Astrocyte (in vitro differentiated cells and primary cell): ENCODE results near the gene CLEC3B. TPM values are rescaled to one million over a fixed set of nuclear protein-coding genes. Genes with fewer than 3 reads are reported as not detected.
"Not testable (repeated sequence)": the region's sequence is repeated elsewhere in the genome, so short reads cannot be mapped to it uniquely, and the experiment has no call there.

ENCODE experiments used
- DNase-seq: peaks from one replicate; pipeline ENCODE4 v3.0.0-alpha.2; 2010; ENCODE audit warnings: low read depth
- FAIRE-seq: peaks from 2 replicates; lab custom pipeline; 2011; peaks lifted over from hg19 to GRCh38; lab: Jason Lieb, UNC
- H2AFZ ChIP-seq: 2 replicates; pipeline ENCODE4 v1.6.0; 2012; ENCODE audit warnings: low read depth, low read length, inconsistent platforms
- H3K27ac ChIP-seq: 2 replicates; pipeline ENCODE4 v1.5.1; 2011; ENCODE audit warnings: low read depth, low read length, inconsistent platforms
- H3K27me3 ChIP-seq: 2 replicates; pipeline ENCODE4 v1.6.0; 2011; ENCODE audit warnings: low read length, inconsistent platforms; ENCODE audit not compliant: insufficient read depth
- H3K36me3 ChIP-seq: 2 replicates; pipeline ENCODE4 v1.5.1; 2011; ENCODE audit warnings: low read length, inconsistent platforms; ENCODE audit not compliant: insufficient read depth
- H3K4me1 ChIP-seq: 2 replicates; pipeline ENCODE4 v1.5.1; 2011; ENCODE audit warnings: low read length, inconsistent platforms; ENCODE audit not compliant: insufficient read depth
- H3K4me2 ChIP-seq: 2 replicates; pipeline ENCODE4 v1.6.0; 2012; ENCODE audit warnings: low read length, inconsistent platforms
- H3K4me3 ChIP-seq: 2 replicates; pipeline ENCODE4 v1.5.1; 2011; ENCODE audit warnings: low read depth, mild to moderate bottlenecking, low read length, inconsistent platforms; ENCODE audit not compliant: insufficient read depth
- H3K79me2 ChIP-seq: 2 replicates; pipeline ENCODE4 v1.6.0; 2012; ENCODE audit warnings: mild to moderate bottlenecking, low read length, inconsistent platforms; ENCODE audit not compliant: insufficient read depth
- H3K9ac ChIP-seq: 2 replicates; pipeline ENCODE4 v1.6.0; 2012; ENCODE audit warnings: mild to moderate bottlenecking, low read length, inconsistent platforms
- H3K9me3 ChIP-seq: 2 replicates; pipeline ENCODE4 v1.5.1; 2012; ENCODE audit warnings: low read depth, mild to moderate bottlenecking, low read length, inconsistent platforms; ENCODE audit not compliant: insufficient read depth
- H4K20me1 ChIP-seq: 2 replicates; pipeline ENCODE4 v1.6.0; 2012; ENCODE audit warnings: low read length, inconsistent platforms; ENCODE audit not compliant: insufficient read depth
- H3K27ac Mint-ChIP-seq: one replicate; pipeline ENCODE4 v1.8.0; 2021; ENCODE audit warnings: mild to moderate bottlenecking, mixed read lengths; ENCODE audit not compliant: unreplicated experiment
- H3K27me3 Mint-ChIP-seq: one replicate; pipeline ENCODE4 v1.8.0; 2021; ENCODE audit warnings: low read depth, mixed read lengths; ENCODE audit not compliant: unreplicated experiment
- H3K36me3 Mint-ChIP-seq: one replicate; pipeline ENCODE4 v1.8.0; 2021; ENCODE audit warnings: low read depth, mixed read lengths; ENCODE audit not compliant: unreplicated experiment
- H3K4me1 Mint-ChIP-seq: one replicate; pipeline ENCODE4 v1.8.0; 2021; ENCODE audit warnings: low read depth, mixed read lengths; ENCODE audit not compliant: unreplicated experiment
- H3K4me3 Mint-ChIP-seq: one replicate; pipeline ENCODE4 v1.8.0; 2021; ENCODE audit warnings: mild to moderate bottlenecking, moderate library complexity, mixed read lengths; ENCODE audit not compliant: unreplicated experiment
- H3K9me3 Mint-ChIP-seq: one replicate; pipeline ENCODE4 v1.8.0; 2021; ENCODE audit warnings: mild to moderate bottlenecking, mixed read lengths; ENCODE audit not compliant: unreplicated experiment
- CTCF ChIP-seq: IDR thresholded peaks from 2 replicates; pipeline ENCODE4 v1.5.1; 2011; ENCODE audit warnings: low read depth, mild to moderate bottlenecking, inconsistent platforms, low read length, moderate library complexity; ENCODE audit not compliant: insufficient read depth
- EZH2 ChIP-seq: IDR thresholded peaks from 2 replicates; pipeline ENCODE4 v1.6.1; 2012; ENCODE audit warnings: mild to moderate bottlenecking, low read length, inconsistent platforms; ENCODE audit not compliant: insufficient read depth
- total RNA-seq: library from RNA; stranded (reverse); gene quantifications from 2 replicates; pipeline ENCODE4 v1.2.1, GENCODE V29; 2021

Gene CLEC3B
- total RNA-seq, 1 donor from 2014 or later = 0.32 TPM

- peaks cover 8% of the 10 kb centered on the region for H3K4me1 ChIP-seq
- no peaks in the 10 kb centered on the region for H3K36me3 ChIP-seq
- peaks cover 10% of the 10 kb centered on the region for H3K4me1 Mint-ChIP-seq
- peaks cover 5% of the 10 kb centered on the region for H3K9me3 Mint-ChIP-seq
- H3K27me3 Mint-ChIP-seq = peaks cover 13% of the 10 kb centered on the region
- peaks cover 3% of the 10 kb centered on the region for H3K36me3 Mint-ChIP-seq
- TF ChIP-seq EZH2 (no peak), CTCF (no peak)
- H3K4me2 ChIP-seq = no peak overlapping the region
- no peaks in the 10 kb centered on the region for H3K79me2 ChIP-seq
- no peak overlapping the region for H3K27ac Mint-ChIP-seq
- no peak overlapping the region for H3K9ac ChIP-seq
- H2AFZ ChIP-seq = no peak overlapping the region
- H4K20me1 ChIP-seq = no peaks in the 10 kb centered on the region
- no peak overlapping the region for H3K4me3 ChIP-seq
- no peak overlapping the region for H3K4me3 Mint-ChIP-seq
- FAIRE-seq = no peak
- no peak overlapping the region for H3K27ac ChIP-seq
- no peaks in the 10 kb centered on the region for H3K9me3 ChIP-seq
- DNase-seq = peak; percentile 39
- no peaks in the 10 kb centered on the region for H3K27me3 ChIP-seq
These were observed 22.1 kb downstream of the CLEC3B start for GRCh38 chr3:45048244-45048643.

DNA sequence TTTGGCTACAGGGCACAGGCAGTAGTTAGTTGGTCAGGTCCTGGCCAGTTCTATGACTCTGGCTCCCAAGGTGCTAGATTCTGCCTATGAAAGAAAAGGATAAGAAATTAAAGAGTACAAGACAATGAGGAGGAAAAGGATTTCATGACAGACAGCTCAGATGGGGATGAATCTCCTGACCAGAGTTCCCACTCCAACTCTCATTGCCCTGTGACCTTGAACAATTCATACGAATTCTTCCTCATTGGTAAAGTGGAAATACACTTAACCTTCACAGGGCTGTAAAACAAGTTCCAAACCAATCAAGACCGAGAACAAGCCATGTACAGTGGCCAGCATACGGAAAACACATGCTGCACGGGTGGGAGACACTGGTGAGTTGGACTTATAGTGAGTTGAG lies 23.7 kb downstream of the CLEC3B start:
- Mint-ChIP-seq H3K9me3 (peaks cover 5% of the 10 kb centered on the region), H3K27me3 (peaks cover 13% of the 10 kb centered on the region), H3K27ac (peak overlapping the region; percentile 16), H3K36me3 (peaks cover 3% of the 10 kb centered on the region), H3K4me1 (peaks cover 19% of the 10 kb centered on the region), H3K4me3 (no peak overlapping the region)
- Histone ChIP-seq H3K79me2 (no peaks in the 10 kb centered on the region), H3K4me2 (no peak overlapping the region), H2AFZ (no peak overlapping the region), H3K9me3 (no peaks in the 10 kb centered on the region), H3K4me3 (no peak overlapping the region), H3K27ac (no peak overlapping the region), H3K9ac (no peak overlapping the region), H3K27me3 (no peaks in the 10 kb centered on the region), H3K36me3 (no peaks in the 10 kb centered on the region), H3K4me1 (peaks cover 10% of the 10 kb centered on the region), H4K20me1 (no peaks in the 10 kb centered on the region)
- FAIRE-seq (no peak), DNase-seq (no peak)
- TF ChIP-seq CTCF (no peak), EZH2 (no peak)

GRCh38 chr3:45051685-45052084 lies 25.6 kb downstream of the CLEC3B start:
- TF ChIP-seq CTCF (no peak), EZH2 (no peak)
- no peak overlapping the region for H3K9ac ChIP-seq
- Mint-ChIP-seq H3K4me1 (peaks cover 30% of the 10 kb centered on the region), H3K4me3 (no peak overlapping the region), H3K9me3 (peaks cover 5% of the 10 kb centered on the region), H3K36me3 (peaks cover 3% of the 10 kb centered on the region), H3K27ac (no peak overlapping the region), H3K27me3 (peaks cover 13% of the 10 kb centered on the region)
- DNase-seq = no peak
- H3K9me3 ChIP-seq = no peaks in the 10 kb centered on the region
- no peak overlapping the region for H2AFZ ChIP-seq
- no peak overlapping the region for H3K4me3 ChIP-seq
- H3K79me2 ChIP-seq = no peaks in the 10 kb centered on the region
- no peak overlapping the region for H3K4me2 ChIP-seq
- no peaks in the 10 kb centered on the region for H3K36me3 ChIP-seq
- H4K20me1 ChIP-seq = no peaks in the 10 kb centered on the region
- no peak overlapping the region for H3K27ac ChIP-seq
- H3K4me1 ChIP-seq = peaks cover 29% of the 10 kb centered on the region
- FAIRE-seq = no peak
- H3K27me3 ChIP-seq = no peaks in the 10 kb centered on the region

GRCh38 chr3:45053805-45054195 lies 27.7 kb downstream of the CLEC3B start:
- H3K27me3 ChIP-seq, H3K9ac ChIP-seq, H3K4me3 Mint-ChIP-seq, H3K9me3 Mint-ChIP-seq, H3K9me3 ChIP-seq, H3K27ac ChIP-seq, FAIRE-seq, H3K36me3 Mint-ChIP-seq, H4K20me1 ChIP-seq, H2AFZ ChIP-seq, H3K4me3 ChIP-seq, DNase-seq, H3K36me3 ChIP-seq, H3K27me3 Mint-ChIP-seq, H3K4me2 ChIP-seq, H3K79me2 ChIP-seq: not testable (repeated sequence)
- peaks cover 35% of the 10 kb centered on the region for H3K4me1 ChIP-seq
- Mint-ChIP-seq H3K27ac (peak overlapping the region; percentile 43), H3K4me1 (peaks cover 40% of the 10 kb centered on the region)
